Body of pancreas (tissue), 4 donors: ENCODE measurements around the gene HELZ2. TPM values are rescaled to one million over a fixed set of nuclear protein-coding genes. Genes with fewer than 3 reads are reported as not detected.

Source experiments
- ATAC-seq: fragments of 150-250 bp; one replicate; pipeline ENCODE4 v1.9.1; 2016
- DNase-seq, 4 donors: peaks; one replicate each; pipeline ENCODE4 v3.0.0-alpha.2; 2019
- H3K27ac ChIP-seq, 4 donors: fragments of 200-600 bp; sonication (generic); 1 replicate in 3 of 4; 2 replicates in 1 of 4; pipeline versions ENCODE4 v1.5.1 to v1.6.1; 2016 to 2019; ENCODE audit warnings: mild to moderate bottlenecking in 1 of 4, mixed read lengths in 1 of 4, moderate library complexity in 1 of 4
- H3K27me3 ChIP-seq, 2 donors: fragments of 200-600 bp; sonication (generic); one replicate each; pipeline ENCODE4 v1.6.0; 2016; ENCODE audit warnings: mild to moderate bottlenecking in 1 of 2
- H3K36me3 ChIP-seq, 2 donors: fragments of 200-600 bp; sonication (generic); replicated peaks in 1 of 2; 2 replicates each; pipeline ENCODE4 v1.5.1; 2016; ENCODE audit warnings: low read depth in 2 of 2; ENCODE audit not compliant: insufficient read depth in 1 of 2
- H3K4me1 ChIP-seq: fragments of 200-600 bp; sonication (generic); one replicate; pipeline ENCODE4 v1.6.0; 2016
- H3K4me3 ChIP-seq, 2 donors: fragments of 200-600 bp; sonication (generic); 1 replicate in 1 of 2; 2 replicates in 1 of 2; pipeline ENCODE4 v1.5.1; 2016 to 2019
- H3K9me3 ChIP-seq, 3 donors: fragments of 200-600 bp; sonication (generic); 1 replicate in 2 of 3; 2 replicates in 1 of 3; pipeline ENCODE4 v1.5.1; 2016
- POLR2A ChIP-seq, 3 donors: fragments of 450-650 bp; IDR thresholded peaks; one replicate each; pipeline ENCODE4 v1.6.1; 2016; ENCODE audit warnings: antibody characterized with exemption in 3 of 3, mild to moderate bottlenecking in 2 of 3
- WGBS, 2 donors: methylation state at CpG; one replicate each; pipeline ENCODE4 v1.1.5; 2017; 5-methylcytosine and 5-hydroxymethylcytosine counted together
- intact Hi-C: fragments of 100-400 bp; cut with DNase I; formaldehyde crosslinking; loops from one replicate; pipeline ENCODE4 v1.15.1; 2023
- total RNA-seq, 2 donors: library from RNA; depleted of rRNA; stranded (reverse); fragments of >200 nt; gene quantifications; one replicate each; pipeline ENCODE4 v1.1.0, GENCODE V29; 2016
- TF ChIP-seq, protein P1 (sequence below), 7 experiments: fragments of 450-650 bp in 4 of 7; fragments of 200-600 bp in 3 of 7; sonication (generic) in 3 of 7; IDR thresholded peaks; one replicate each; pipeline ENCODE4 v1.5.1; 2016 to 2019; ENCODE audit warnings: antibody characterized with exemption in 7 of 7

HELZ2 gene
- total RNA-seq, 2 donors from 2014 or later: 20.8 to 33.3 TPM

DNA sequence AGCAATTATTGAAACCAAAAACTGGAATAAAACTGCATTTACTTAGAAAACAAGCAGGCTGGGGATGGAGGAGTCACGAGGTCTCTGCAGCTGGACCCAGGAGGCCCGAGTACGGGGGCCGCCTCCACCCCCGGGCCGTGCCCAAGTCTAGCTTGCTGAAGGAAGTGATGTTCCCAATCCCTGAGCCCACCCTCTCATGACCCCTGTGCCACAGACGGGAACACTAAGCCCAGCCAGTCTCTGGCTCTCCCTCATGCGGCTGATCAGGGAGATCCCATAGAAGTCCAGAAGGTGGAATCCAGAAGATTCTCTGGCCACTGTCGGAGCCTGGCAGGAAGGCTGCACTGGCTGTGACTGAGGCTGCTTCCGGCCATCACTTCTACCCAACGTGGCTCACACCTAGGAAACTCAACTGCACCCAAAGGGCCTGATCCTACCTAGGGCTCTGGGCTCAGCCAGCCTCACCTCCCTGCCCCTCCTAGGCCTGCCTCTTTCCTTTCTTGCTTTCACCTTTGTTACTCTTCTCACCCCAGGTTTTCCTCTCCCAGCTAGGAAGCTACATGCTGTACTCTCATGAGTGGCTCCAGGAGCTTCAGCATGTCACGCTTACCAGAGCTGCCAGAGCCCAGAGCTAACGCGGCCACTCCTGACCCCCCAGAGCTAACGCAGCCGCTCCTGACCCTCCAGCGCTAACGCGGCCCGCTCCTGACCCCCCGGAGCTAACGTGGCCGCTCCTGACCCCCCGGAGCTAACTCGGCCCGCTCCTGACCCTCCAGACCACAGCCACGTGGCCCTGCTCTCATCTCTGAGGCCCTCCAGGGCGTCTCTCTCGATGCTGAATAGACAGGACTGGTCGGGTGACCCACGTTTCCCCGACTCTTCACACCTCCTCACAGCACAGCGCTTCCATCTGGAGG lies 24.7 kb upstream of the HELZ2 start:
- TF ChIP-seq, protein P1, sequence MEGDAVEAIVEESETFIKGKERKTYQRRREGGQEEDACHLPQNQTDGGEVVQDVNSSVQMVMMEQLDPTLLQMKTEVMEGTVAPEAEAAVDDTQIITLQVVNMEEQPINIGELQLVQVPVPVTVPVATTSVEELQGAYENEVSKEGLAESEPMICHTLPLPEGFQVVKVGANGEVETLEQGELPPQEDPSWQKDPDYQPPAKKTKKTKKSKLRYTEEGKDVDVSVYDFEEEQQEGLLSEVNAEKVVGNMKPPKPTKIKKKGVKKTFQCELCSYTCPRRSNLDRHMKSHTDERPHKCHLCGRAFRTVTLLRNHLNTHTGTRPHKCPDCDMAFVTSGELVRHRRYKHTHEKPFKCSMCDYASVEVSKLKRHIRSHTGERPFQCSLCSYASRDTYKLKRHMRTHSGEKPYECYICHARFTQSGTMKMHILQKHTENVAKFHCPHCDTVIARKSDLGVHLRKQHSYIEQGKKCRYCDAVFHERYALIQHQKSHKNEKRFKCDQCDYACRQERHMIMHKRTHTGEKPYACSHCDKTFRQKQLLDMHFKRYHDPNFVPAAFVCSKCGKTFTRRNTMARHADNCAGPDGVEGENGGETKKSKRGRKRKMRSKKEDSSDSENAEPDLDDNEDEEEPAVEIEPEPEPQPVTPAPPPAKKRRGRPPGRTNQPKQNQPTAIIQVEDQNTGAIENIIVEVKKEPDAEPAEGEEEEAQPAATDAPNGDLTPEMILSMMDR (IDR thresholded peaks at IDR 0.05): no peak
- no peak for TF ChIP-seq POLR2A (IDR thresholded peaks at IDR 0.05)
- no peak overlapping the region for H3K4me3 ChIP-seq
- intact Hi-C loops: no loop called here
- ATAC-seq (no peak), DNase-seq (no peak)
- H3K36me3 ChIP-seq: peaks cover 0 to 17% of the 10 kb centered on the region in 2 donors
- H3K27me3 ChIP-seq: no peaks in the 10 kb centered on the region
- H3K9me3 ChIP-seq: no peaks in the 10 kb centered on the region
- no peaks in the 10 kb centered on the region for H3K4me1 ChIP-seq
- H3K27ac ChIP-seq: no peak overlapping the region
- WGBS, 2 donors: 91% methylated on average over 30 to 33 of the region's 33 CpGs

DNA sequence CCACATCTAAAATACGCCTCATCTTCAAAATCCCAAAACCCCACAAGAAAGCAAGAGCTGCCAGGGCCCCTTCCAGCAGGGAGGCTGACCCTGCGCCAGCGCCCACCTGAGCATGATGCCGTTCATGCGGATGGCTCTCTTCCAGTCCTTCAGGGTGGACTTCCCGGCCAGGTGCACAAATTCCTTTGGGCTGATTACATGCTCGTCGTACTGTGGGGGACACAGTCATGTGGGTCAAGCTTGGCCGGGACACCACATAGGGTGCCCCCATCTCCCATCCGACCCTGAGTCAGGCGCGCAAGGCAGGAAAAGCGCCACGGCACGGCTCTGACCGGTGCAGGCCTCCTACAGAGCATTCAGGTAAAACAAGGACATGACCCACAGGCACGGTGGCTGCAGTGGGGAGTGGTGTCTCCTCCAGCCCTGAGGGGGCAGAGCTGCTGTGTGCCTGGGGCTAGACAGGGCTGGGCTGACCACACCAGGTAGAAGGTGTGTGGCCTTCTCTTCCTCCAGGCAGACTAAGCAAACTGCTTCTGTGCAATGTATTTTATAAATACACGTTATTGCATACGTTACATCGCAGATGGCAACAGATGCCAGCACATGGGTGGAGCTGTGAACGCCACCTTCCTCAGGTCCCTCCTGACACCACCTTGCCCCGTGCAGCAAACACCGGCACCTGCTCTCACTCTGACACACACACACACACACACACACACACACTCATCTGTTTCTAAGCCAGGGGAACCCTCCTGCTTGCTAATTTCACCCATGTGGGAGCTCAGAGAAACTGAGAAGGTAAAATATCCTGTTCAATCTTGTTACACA lies 23.8 kb upstream of the HELZ2 start:
- Histone ChIP-seq H3K9me3 (no peaks in the 10 kb centered on the region), H3K36me3 (peaks cover 0 to 16% of the 10 kb centered on the region in 2 donors), H3K4me1 (no peaks in the 10 kb centered on the region), H3K4me3 (no peak overlapping the region), H3K27ac (no peak overlapping the region), H3K27me3 (no peaks in the 10 kb centered on the region)
- ATAC-seq: no peak
- DNase-seq: no peak
- TF ChIP-seq, protein P1 (IDR thresholded peaks at IDR 0.05): no peak
- no peak for TF ChIP-seq POLR2A (IDR thresholded peaks at IDR 0.05)
- intact Hi-C loops: no loop called here
- 77 to 87% methylated on average over 11 to 23 of the region's 23 CpGs for WGBS, 2 donors

DNA sequence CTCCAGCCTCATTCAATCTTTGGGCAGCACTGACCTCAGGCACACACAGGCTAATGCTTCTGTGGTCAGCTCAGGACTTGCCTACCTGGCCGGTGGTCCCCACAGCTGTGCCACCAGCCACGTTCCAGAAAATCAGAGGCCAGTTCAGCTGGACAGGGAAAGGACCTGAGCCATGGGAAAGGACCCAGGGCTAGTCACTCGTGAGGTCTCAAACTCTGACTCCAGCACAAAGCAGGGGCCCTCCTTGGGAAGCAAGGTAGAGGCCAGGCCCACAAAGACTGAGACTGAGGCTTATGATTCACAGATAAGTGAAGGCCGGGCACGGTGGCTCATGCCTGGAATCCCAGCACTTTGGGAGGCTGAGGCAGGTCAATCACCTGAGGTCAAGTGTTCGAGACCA lies 22.4 kb upstream of the HELZ2 start:
- WGBS, 2 donors: 85 to 88% methylated on average over 6 of the region's 6 CpGs
- no peaks in the 10 kb centered on the region for H3K9me3 ChIP-seq
- H3K27me3 ChIP-seq: no peaks in the 10 kb centered on the region
- DNase-seq (no peak), ATAC-seq (no peak)
- intact Hi-C loops: no loop called here
- H3K27ac ChIP-seq: no peak overlapping the region
- TF ChIP-seq, protein P1 (IDR thresholded peaks at IDR 0.05): no peak
- TF ChIP-seq POLR2A (IDR thresholded peaks at IDR 0.05): no peak
- peaks cover 0 to 17% of the 10 kb centered on the region in 2 donors for H3K36me3 ChIP-seq
- no peak overlapping the region for H3K4me3 ChIP-seq
- H3K4me1 ChIP-seq: no peaks in the 10 kb centered on the region

DNA sequence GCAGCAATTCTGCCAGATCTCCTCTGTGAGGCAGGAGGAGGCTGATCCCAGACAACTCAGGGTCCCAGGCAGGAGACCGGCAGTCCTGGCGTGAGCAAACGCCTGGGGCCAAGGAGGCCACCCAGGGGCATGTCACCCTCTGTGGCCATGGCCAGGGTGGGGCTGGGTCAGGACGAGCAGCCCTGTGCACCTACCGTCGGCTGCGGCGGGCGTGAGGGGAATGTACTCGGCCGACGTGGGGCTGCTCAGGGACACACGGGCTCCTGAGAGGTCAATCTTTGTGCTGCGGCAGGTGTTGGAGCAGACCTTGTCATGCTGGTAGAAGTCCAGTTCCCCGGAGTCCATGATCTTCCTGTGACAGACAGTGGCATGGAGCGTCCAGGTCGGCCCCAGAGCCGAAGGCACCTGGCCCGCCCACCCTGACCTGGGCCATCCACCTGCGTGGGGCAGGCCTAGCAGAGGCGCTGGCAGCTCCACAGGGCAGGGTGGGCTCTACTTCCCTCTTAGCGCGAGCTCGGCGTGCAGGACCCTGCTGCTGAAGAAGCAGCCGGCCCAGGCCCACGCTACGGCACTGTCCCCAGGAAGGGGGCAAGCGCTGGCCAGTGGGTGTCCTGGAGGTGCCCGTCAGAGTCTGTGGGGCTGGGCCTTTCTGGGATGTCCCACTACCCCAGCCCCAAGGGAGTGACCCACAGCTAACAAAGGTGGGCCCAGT lies 21.5 kb upstream of the HELZ2 start:
- Histone ChIP-seq H3K27me3 (no peaks in the 10 kb centered on the region), H3K4me1 (no peaks in the 10 kb centered on the region), H3K4me3 (no peak overlapping the region), H3K9me3 (no peaks in the 10 kb centered on the region), H3K36me3 (peaks cover 0 to 10% of the 10 kb centered on the region in 2 donors), H3K27ac (no peak overlapping the region)
- ATAC-seq: no peak
- TF ChIP-seq, protein P1 (IDR thresholded peaks at IDR 0.05): no peak
- no peak for TF ChIP-seq POLR2A (IDR thresholded peaks at IDR 0.05)
- intact Hi-C loops: no loop called here
- no peak for DNase-seq
- 75 to 91% methylated on average over 3 to 30 of the region's 30 CpGs for WGBS, 2 donors
